HG03280 (cell line): ENCODE results near the gene MC3R.

Experiments
- ATAC-seq: cut with Tn5 transposase; IDR thresholded peaks from one replicate; pipeline ENCODE4 v1.9.1; 2021; ENCODE audit warnings: mild to moderate bottlenecking, moderate library complexity; ENCODE audit not compliant: unreplicated experiment

MC3R gene

GRCh38 chr20:56249244-56249955 lies 868 bp downstream of the MC3R start:
- ATAC-seq: no peak

- ATAC-seq: no peak
Measured at GRCh38 chr20:56249956-56250355, 1.4 kb downstream of the MC3R start.

DNA sequence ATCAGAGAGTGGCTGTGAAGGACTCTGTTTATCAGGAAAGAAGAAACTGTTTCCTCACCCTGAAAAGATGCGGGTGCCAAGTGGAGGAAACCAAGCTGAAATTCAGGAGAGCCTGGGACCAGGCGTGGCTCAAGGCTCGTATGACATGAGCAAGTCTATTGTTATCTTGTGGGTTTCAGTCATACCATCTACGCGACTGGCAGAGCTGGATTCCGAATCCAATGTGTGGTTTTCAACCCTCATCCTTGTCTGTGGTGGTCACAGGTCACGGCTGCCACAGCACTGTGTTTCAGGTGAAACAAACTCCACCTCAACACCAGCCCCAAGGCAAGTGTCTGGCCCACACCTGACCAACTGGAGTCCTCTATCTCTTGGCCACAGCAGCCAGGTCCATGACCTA lies 9.1 kb downstream of the MC3R start:
- no peak for ATAC-seq

DNA sequence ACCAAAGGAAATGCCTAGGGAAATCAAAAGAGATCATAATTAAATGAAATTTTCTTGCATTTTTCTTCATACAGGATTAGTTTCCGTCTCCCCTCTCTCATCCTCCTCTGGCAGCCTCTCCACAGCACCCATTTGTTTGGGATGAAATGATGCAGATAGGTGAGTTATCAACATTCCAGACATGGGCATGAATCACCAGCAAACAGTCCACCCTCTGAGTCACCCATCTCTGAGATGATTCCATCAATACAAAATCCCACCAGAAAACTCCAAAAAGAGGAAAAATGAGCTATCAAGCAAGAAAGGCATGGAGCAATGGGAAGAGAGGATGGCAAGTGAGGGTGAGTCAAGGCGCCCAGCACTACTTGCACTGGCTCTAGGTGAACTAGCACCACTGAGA lies 11.4 kb downstream of the MC3R start:
- no peak for ATAC-seq

GRCh38 chr20:56268536-56268935 lies 20.0 kb downstream of the MC3R start:
- ATAC-seq: no peak

GRCh38 chr20:56271974-56272373 lies 23.4 kb downstream of the MC3R start:
- ATAC-seq: no peak

- no peak for ATAC-seq
Measured at GRCh38 chr20:56273491-56273890, 25.0 kb downstream of the MC3R start.

GRCh38 chr20:56274156-56274555 lies 25.6 kb downstream of the MC3R start:
- ATAC-seq: no peak

- no peak for ATAC-seq
Measured at GRCh38 chr20:56278196-56278595, 29.7 kb downstream of the MC3R start.

DNA sequence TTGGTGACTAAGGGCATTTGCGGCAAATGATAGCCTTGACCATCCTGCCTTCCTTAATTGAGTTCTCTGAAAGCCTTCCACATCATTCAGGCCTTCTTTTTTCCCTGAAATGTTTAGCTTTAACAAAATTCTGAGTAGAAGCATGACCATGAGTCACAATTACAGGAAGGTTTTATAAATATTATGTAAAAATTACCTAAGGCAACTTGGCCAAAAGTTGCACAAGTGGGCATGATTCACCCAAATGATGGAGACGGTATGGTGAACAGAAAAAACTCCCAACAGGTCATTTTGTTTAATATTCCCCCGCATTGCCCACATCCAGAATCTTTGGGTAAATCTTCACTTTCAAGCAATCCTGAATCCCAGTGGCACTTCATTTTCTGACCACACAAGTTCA lies 37.0 kb downstream of the MC3R start:
- ATAC-seq: no peak

DNA sequence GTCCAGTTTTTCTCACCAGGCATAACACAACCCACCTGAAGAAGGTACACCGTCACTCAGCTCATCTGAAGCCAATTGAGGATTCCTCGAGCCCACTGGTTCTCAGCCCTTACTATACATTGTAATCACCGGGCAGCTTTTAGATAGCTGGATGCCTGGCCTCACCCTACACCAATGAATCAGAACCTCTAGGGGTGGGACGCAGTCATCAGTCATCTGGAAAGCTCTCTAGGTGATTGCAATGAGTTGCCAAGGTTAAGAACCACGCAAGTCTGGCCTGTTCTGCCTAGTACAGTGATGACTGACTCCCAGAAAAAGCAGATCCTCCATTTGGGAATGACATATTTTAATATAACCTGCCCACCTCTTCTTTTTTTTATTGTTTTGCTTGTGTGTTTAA lies 41.1 kb downstream of the MC3R start:
- no peak for ATAC-seq

GRCh38 chr20:56299362-56299761 lies 50.8 kb downstream of the MC3R start:
- no peak for ATAC-seq
